GM19397 (cell line): ENCODE data around the gene ANGPTL4.
A peak's percentile ranks its signal among the peaks of the same experiment; 100 is the strongest.

Experiments
- ATAC-seq: cut with Tn5 transposase; IDR thresholded peaks from one replicate; pipeline ENCODE4 v1.9.1; 2021; ENCODE audit warnings: mild to moderate bottlenecking, moderate library complexity; ENCODE audit not compliant: unreplicated experiment

The ANGPTL4 gene

GRCh38 chr19:8387688-8388611 lies 24.0 kb downstream of the ANGPTL4 start:
- no peak for ATAC-seq

DNA sequence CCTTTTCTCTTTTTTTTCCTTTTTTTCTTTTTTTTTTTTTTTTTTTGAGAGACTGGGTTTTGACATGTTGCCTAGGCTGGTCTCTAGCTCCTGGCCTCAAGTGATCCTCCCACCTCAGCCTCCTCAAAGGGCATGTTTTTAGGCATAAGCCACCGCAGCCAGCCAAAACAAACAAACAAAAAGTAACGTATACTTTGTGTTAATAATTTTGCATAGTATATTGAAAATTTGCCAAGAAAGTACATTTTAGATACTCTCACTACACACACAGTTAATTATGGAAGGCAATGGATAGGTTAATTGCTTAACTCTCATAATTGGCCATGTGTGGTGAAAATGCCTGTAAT lies 24.6 kb downstream of the ANGPTL4 start:
- ATAC-seq: no peak

GRCh38 chr19:8389891-8390616 lies 26.1 kb downstream of the ANGPTL4 start, which contains the start of gene RAB11B:
RAB11B (plus strand) TSS chr19:8390360; CDS start chr19:8390417, 57 bp downstream.
- peak; percentile 87 for ATAC-seq

GRCh38 chr19:8390617-8390981 lies 26.6 kb downstream of the ANGPTL4 start:
- ATAC-seq: peak; percentile 46

GRCh38 chr19:8391198-8392016 lies 27.5 kb downstream of the ANGPTL4 start:
- no peak for ATAC-seq

DNA sequence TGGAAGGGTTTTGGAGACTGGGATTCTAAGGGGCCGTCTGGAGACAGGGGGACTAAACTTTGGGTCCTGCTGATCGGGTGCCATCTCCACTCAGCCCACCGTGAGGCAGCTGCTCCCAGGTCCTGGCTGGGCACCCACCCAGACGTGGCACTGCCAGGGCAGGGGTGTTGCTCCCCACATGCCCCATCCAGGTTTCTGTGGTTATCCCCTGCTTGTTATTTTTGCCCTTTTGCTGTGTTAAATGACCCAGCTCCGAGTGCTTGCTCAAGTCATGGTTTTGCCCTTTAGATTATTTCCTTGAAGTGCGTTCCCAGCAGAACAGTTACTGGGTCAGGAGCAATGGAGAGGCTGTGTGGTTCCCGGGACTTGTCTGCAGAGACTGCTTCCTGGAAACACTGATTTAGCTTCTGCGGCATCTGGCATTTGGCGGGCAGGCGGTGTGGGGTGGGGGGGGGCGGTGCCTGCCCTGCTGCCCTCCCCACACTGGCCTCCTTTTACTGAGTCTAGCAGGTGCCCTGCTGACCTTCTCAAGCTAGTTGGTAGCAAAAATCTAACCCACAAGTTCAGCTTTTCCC lies 28.1 kb downstream of the ANGPTL4 start:
- ATAC-seq: no peak

GRCh38 chr19:8393192-8393870 lies 29.4 kb downstream of the ANGPTL4 start:
- no peak for ATAC-seq

DNA sequence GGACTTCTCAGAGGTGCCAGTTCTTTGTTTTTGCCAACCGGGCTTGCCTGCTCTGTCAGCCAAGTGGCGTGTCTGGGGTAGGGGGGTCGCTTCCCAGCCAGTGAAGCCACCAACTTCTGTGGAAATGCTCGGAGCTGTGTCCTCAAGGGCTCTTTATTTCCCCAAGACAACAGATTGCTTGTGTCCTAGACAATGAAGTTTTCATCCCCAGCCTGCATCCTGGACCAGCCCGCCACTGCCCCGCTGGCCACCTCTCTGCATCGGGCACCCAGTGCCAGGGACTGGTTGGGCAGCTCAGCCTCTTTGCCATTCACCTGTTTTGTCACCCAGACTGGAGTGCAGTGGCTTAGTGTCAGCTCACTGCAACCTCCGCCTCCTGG lies 29.9 kb downstream of the ANGPTL4 start:
- no peak for ATAC-seq

GRCh38 chr19:8395621-8396082 lies 31.7 kb downstream of the ANGPTL4 start:
- ATAC-seq: no peak

DNA sequence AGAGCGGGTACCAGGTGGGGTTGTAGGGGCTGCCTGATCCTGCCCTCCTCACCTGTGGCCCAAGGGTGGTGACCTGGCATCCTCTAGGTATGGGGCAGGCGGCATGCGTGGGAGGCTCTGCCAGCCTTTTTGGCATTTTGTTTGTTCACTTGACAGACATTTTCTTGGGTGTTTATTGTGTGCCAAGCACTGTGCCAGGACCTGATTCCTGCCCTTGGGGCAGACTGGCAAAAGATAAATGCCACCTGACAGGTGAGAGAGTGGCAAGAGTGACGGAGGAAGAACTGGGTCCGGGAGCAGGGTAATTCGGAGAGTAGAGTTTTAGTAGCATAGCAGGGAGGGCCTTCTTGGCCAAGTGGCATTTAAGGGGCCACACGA lies 32.2 kb downstream of the ANGPTL4 start:
- no peak for ATAC-seq

- ATAC-seq: no peak
Measured at GRCh38 chr19:8396563-8397203, 32.7 kb downstream of the ANGPTL4 start.

- no peak for ATAC-seq
Measured at GRCh38 chr19:8397271-8397670, 33.3 kb downstream of the ANGPTL4 start.

DNA sequence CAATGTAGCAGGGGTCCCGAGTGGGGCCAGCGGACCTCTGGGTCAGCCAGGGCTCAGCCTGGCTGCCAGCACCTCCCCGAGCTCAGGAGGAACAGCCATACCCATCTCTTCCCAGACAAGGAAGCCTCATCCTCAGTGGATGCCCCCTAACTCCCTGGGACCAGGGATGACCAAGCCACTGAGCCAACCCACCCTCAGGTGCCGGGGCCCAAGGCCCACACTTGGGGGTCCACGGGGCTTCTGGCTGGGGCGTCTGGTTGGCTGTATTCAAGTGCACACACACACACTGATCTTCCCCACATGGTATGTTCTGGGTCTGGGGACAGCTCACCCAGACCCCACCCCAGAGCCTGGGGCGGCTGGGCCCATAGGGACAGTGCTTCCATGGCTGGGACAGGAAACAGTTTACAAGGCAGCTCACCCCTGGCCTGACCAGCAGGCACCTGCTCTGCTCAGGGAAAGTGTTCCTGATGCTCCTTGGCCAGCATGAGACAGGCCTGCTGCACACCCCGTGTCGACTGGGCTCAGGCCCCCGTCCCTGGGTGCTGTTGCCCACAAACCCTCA lies 33.9 kb downstream of the ANGPTL4 start:
- ATAC-seq: no peak

DNA sequence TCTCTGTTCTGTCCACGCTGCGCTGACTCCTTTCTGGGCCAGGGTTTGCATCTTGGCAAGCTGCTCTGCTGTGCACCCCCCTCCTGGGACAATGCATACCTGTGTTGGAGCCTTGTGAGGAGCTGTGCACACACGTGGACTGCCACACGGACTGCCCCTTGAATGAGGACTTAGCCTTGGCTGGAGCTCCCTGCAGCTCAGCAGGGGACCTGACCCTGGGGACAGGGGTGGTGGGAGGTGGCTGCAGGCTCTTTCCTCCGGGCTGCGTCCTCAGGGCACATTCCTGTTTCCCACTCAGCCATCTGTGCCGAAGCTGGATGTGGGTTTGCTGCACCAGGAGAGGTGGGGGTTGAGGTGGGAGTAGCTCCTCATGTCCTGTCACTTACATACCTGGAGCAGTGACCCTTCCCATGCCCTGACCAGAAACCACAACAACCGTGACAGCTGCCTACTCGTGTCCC lies 34.4 kb downstream of the ANGPTL4 start:
- no peak for ATAC-seq

GRCh38 chr19:8399681-8400188 lies 35.8 kb downstream of the ANGPTL4 start:
- ATAC-seq: no peak

DNA sequence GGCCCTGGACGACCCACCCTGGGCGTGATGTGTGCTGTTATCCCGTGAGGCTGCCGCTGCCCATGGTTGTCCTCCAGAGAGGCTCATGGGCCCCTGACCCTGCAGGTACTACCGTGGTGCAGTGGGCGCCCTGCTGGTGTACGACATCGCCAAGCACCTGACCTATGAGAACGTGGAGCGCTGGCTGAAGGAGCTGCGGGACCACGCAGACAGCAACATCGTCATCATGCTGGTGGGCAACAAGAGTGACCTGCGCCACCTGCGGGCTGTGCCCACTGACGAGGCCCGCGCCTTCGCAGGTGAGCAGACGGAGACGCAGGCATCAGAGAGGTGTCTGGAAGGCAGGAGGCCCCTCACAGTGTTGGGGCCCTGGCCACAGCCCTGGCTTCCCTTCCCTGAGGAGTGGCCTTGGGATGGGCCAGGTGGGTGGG lies 38.0 kb downstream of the ANGPTL4 start:
- no peak for ATAC-seq

DNA sequence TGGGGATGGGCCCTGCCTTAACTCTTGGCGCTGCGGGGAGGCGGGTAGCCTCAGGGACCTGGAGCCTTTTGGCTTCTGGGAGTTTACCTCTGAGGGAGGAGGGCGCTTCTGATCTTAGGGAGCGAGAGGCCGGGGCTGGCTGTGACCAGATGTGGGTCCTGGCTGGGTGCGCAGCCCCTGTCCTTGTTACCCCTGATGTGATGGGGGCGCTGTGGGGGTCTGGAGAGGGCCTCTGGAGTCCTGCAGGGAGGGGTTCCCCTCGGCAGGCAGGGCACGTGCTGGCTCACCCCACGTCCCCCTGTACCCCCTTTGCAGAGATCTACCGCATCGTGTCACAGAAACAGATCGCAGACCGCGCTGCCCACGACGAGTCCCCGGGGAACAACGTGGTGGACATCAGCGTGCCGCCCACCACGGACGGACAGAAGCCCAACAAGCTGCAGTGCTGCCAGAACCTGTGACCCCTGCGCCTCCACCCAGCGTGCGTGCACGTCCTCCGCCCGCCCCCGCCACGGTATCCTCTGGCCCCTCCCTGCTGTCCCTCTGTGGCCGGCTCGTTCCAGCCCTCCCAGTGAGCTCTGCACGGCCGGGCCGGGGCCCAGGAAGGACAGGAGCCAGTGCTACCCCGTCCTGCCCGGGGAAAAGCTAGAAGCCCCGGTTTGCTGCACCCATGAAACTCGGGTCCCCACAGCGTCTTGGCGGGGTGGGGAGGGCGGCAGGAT lies 39.3 kb downstream of the ANGPTL4 start:
- ATAC-seq: no peak

DNA sequence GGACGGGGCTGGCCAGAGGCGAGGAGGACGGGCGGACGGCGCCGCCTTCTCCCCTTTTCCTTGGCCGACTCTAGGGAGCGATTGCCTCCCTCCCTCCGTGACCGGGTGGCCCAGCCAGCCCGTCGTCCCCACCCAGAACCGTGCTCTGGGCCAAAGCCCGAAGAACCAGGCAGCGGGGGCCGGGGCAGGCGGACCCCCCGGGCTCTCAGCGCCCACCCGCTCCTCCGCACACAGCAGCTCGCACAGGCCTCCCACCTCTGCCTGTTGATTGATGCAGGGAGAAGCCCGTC lies 39.8 kb downstream of the ANGPTL4 start:
- ATAC-seq: no peak
